Peyer's patch (tissue), 4 donors: ENCODE measurements around the gene ST7.

ENCODE experiments used
- POLR2A ChIP-seq, 2 donors: fragments of 450-650 bp; IDR thresholded peaks; one replicate each; pipeline ENCODE4 v1.5.1; 2017; ENCODE audit warnings: antibody characterized with exemption in 2 of 2, mild to moderate bottlenecking in 2 of 2, moderate library complexity in 2 of 2
- TF ChIP-seq, protein P1 (sequence below), 6 experiments: fragments of 450-650 bp in 4 of 6; fragments of 200-600 bp in 2 of 6; sonication (generic) in 1 of 6; IDR thresholded peaks; one replicate each; pipeline ENCODE4 v1.5.1; 2017 to 2019; ENCODE audit warnings: antibody characterized with exemption in 6 of 6, mild to moderate bottlenecking in 3 of 6, moderate library complexity in 1 of 6

DNA sequence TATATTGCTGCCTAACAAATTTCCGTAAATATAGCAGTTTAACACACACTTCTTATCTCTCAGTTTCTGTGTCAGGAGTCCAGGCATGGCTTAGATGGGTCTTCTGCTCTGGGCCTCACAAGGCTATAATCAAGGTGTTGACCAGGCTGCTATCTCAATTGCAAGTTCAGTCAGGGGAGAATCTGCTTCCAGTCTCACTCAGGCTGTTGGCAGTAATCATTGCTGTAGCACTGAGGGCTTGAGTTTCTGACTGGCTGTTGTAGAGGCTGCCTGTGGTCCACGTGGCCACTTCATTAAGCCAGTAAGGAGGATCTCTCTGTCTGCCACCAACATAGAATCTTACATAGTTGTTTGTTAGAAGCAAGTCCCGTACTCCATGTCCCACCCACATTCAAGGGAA, 138.4 kb downstream of the ST7 start:
- TF ChIP-seq, protein P1, sequence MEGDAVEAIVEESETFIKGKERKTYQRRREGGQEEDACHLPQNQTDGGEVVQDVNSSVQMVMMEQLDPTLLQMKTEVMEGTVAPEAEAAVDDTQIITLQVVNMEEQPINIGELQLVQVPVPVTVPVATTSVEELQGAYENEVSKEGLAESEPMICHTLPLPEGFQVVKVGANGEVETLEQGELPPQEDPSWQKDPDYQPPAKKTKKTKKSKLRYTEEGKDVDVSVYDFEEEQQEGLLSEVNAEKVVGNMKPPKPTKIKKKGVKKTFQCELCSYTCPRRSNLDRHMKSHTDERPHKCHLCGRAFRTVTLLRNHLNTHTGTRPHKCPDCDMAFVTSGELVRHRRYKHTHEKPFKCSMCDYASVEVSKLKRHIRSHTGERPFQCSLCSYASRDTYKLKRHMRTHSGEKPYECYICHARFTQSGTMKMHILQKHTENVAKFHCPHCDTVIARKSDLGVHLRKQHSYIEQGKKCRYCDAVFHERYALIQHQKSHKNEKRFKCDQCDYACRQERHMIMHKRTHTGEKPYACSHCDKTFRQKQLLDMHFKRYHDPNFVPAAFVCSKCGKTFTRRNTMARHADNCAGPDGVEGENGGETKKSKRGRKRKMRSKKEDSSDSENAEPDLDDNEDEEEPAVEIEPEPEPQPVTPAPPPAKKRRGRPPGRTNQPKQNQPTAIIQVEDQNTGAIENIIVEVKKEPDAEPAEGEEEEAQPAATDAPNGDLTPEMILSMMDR (IDR thresholded peaks at IDR 0.05), result no peak
- no peak for TF ChIP-seq POLR2A (IDR thresholded peaks at IDR 0.05)
